Fibroblast of skin of scalp (primary cell): ENCODE measurements around the gene DMBT1. TPM values are rescaled to one million over a fixed set of nuclear protein-coding genes. Genes with fewer than 3 reads are reported as not detected.

Experiments
- DNase-seq: peaks from one replicate; pipeline ENCODE4 v3.0.0-alpha.2; 2013
- polyA plus RNA-seq, 2 experiments: library from polyadenylated mRNA; unstranded; fragments of 120-200 nt; gene quantifications; one replicate each; pipeline ENCODE4 v1.2.1, GENCODE V29; 2013; ENCODE audit not compliant: insufficient read length in 2 of 2

DMBT1 gene
- 0.02 TPM for polyA plus RNA-seq (2013, experiment 1 of 2; ENCODE audit: insufficient read length)
- not detected for polyA plus RNA-seq (2013, experiment 2 of 2; ENCODE audit: insufficient read length)

DNA sequence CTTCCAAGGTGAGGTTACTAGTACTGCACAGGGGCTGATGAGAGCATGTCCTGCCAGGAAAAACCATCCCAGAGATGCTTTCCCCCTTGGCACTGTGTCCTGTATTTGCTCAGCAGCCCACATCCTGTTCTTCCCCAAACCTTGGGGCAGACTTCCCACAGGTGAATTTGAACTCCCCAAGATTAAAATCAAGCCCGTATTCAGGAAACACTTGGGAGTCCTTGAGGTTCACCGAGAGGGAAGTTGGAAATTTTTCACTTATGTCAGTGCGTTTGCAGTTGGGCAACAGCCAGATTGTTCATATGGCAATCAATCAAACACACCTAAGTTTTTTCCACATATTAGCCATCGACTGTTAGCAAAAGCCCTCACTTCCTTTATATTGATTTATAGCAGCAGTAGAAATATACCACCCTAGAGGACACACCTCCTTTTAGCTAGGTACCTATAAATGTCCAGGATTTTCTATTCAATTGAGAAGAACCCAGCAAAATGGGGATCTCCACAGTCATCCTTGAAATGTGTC, at the start of gene DMBT1:
DMBT1 (plus strand) TSS at position 476 of the 526 bp plus-strand sequence; CDS start at position 493, 17 bp downstream.
- no peak for DNase-seq

DNA sequence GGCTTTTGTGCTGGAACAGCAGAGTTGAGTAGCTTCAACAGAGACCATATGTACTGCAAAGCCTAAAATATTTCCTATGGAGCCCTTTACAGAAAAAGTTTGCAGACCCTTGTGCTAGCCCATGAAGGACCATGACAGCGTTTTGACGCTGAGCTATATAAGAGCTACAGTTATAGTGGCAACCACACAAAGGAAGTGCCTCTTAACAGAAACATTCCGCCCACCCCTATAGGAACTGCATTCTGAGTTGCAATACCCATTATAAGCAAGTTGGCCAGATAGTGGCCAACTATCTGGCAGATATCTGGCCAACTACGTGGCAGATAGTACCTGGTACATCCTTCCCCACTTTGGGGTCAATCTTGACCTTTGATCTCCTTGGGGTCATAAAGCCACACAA, 47.5 kb upstream of the DMBT1 start:
- DNase-seq, result no peak

DNA sequence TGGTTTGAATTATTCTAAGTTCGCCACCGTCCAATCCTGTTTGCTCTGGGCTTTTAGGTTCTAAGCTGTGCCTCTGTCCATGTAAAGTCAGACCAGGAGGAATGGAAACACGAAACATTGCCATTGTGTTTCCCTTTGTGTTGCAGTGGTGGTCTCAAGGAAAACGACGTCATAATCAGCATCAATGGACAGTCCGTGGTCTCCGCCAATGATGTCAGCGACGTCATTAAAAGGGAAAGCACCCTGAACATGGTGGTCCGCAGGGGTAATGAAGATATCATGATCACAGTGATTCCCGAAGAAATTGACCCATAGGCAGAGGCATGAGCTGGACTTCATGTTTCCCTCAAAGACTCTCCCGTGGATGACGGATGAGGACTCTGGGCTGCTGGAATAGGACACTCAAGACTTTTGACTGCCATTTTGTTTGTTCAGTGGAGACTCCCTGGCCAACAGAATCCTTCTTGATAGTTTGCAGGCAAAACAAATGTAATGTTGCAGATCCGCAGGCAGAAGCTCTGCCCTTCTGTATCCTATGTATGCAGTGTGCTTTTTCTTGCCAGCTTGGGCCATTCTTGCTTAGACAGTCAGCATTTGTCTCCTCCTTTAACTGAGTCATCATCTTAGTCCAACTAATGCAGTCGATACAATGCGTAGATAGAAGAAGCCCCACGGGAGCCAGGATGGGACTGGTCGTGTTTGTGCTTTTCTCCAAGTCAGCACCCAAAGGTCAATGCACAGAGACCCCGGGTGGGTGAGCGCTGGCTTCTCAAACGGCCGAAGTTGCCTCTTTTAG, 46.3 kb upstream of the DMBT1 start:
- peak; percentile 30 for DNase-seq

GRCh38 chr10:122515022-122515424, 45.5 kb upstream of the DMBT1 start:
- no peak for DNase-seq

DNA sequence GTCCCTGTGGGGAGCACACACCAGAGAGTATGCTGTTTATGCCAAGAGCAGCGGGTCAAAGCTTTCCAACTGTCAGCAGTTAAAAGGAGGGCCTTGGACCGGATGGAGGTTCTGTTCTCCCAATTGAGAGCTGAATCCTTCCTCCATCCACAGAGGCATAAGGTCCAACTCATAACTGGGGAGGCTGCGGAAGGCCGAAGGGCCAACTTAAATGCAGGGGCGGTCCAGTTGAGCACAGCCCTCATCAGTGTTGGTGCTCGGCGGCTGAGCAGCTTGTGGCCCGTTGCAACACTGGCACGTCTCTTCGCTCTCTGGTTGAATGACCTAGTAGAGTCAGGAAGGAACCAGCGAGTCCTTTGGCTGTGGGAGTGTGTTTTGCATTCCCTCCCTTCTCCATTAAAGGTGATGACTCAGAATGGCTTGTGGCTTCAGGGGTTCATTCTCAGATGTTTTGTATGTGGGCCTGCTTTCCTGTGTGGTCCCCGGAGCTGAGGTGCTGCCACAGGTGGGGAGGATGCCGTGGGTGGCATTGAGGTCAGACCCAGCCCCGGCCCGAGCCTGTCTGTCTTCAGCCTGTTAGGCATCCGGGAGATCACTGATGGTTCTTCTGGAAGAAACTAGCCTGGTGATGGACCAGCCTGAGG, 44.8 kb upstream of the DMBT1 start:
- DNase-seq, result no peak

DNA sequence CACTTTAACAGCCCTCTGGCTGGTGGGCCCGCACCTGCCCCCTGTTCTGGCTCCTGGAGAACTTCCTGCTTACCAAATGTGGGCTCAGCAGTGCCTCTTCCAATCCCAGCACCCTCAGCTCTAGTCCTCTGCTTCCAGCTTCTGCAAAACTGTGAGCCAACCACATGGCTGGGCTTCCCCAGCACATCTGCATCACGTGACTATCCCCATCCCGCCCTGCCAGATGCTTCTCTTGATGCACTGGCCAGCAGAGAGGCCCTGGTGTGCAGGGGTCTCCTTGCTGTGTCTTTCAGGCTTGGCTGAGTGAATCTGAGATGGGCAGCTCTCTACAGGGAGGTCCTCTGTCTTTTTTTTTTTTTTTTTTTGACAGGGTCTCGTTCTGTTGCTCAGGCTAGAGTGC, 43.8 kb upstream of the DMBT1 start:
- DNase-seq, result no peak

GRCh38 chr10:122519144-122519543, 41.4 kb upstream of the DMBT1 start:
- no peak for DNase-seq

DNA sequence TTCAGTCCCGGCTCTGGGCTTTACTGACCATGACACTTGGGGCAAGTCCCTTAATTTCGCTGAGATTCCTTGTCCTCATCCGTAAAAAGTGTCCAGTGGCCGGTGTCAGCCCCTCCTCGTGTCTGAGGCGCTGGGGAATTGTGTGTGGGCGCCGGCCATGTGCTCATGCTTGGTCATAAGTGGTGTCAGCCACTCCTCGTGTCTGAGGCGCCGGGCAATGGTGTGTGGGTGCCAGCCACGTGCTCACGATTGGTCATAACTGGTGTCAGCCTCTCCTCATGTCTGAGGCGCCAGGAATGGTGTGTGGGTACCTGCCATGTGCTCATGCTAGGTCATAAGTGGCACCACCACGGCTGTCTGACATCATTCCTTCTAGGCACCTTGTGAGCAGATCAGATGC, 40.7 kb upstream of the DMBT1 start:
- no peak for DNase-seq

DNA sequence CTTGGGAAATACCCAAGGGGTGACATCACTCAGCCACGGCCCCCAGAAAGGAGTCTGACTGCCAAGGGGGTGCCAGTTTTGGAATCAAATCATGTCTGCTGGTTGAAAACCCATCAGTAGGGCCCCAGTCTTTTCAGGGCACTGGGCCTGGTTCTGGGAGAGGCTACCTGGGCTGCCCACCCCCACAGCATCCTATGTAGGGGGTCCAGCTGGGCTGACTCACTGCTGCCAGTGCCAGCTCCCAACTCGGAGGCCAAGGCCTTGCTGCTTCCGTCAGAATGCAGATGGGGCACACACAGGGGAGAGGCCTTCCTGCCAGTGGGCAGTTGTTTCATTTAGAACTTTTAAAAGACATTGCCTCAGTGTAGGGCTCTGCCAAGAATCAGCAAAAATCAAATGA, 39.5 kb upstream of the DMBT1 start:
- no peak for DNase-seq

- DNase-seq, result no peak
Measured at GRCh38 chr10:122524811-122525210, 35.7 kb upstream of the DMBT1 start.

DNA sequence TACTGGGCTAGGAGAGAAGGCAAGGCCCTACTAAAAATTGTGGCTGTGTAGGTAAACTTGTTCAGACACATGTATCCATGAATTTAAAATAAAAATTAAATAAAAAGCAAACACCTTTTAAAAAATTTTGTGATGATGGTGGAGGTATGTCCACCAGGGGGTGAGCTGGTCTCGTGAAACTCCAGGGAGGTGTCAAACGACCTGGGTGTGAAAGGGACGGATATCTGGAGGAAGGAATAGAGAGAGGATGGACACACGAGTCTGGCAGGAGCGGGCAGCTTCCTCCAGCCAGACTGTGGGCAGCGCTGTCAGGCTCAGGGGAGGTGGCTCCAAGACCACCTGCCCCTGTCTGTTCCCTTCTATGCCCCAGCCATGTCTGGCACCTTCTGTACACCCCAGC, 34.8 kb upstream of the DMBT1 start:
- no peak for DNase-seq

DNA sequence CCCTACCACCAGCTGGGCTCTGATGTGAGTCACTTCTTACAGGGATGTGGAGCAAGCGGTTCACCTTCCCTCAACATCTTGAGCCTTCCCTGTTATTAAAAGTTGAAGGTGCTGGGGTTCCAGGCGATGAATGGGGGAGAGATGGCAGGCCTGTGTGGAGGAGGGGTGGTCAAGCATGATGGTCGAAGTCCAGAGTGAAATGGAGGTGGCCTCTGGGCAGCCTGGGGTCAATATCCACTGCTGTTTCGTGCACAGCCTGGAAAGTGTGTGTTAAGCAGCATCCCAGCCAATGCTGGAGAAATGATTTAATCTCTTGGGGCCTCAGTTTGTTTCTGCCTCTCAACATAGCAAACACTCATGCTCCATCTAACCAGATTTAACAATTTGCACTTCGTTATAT, 33.7 kb upstream of the DMBT1 start:
- no peak for DNase-seq

DNA sequence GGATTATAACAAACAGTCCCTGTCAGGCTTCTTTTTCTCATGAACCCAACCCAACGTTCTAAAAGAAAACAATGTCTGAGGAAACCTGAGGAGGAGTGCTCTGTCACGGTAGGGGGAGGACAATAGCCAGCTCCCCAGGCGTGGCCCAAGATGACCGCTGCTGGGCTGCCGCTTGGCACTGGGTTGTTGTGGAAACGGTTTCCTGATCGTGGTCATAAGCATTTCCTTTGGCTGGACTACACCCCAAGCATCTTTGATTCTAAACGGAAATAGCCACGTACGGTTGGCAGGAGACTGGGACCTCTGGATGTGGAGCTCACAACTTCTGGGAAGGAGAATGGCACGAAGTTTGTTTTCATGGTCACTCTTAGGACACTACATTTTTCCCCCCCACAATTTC, 30.4 kb upstream of the DMBT1 start:
- DNase-seq, result no peak

DNA sequence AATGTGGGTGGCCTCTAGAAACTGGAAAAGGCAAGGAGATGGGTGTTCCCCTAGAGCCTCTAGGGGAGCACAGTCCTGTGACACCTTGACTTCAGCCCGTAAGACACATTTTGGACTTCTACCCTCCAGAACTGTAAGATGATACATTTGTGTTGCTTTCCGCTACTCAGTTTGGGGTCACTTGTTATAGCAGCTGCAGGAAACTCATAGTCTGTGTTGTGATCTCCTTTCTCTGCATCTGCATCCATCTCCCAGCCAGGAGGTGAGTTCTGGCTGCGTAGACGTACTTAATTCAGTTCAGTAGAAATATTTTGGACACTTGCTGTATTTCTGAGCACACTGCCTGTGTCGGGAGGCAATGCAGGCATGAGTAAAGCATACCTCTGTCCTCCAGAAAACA, 29.3 kb upstream of the DMBT1 start:
- DNase-seq, result no peak

- no peak for DNase-seq
Measured at GRCh38 chr10:122531939-122532338, 28.6 kb upstream of the DMBT1 start.

DNA sequence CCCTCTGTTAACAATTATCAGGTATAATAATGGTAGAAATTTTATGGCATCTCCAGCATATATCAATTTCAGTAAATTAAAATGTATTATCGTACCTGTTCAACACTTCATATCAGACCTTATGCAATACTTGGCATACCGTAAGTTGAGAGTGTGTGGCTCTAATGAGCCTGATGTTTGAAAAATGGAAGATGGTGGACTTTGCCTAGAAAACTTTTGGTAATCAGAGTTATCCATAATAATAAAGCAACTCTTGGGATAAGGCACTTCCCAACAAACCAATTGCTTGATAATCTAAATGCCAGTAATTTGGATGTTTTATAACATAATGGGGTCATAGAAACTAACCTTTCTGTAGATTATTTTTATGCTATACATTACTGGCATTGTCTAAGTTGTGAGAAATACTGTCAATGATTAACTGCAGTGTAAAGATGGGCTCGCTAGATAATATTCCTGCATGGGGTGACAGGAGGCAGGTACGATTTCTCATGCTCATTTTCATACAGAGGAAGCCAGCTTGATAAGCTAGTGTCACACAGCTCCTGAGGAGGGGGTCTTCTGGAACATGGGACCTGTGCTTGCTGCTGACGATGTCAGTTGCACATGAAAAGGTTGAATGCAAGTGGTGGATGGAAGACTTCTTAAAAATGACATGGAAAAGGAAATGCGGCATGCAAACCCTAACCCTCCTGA, 27.8 kb upstream of the DMBT1 start:
- no peak for DNase-seq

GRCh38 chr10:122537545-122537944, 23.0 kb upstream of the DMBT1 start:
- no peak for DNase-seq

DNA sequence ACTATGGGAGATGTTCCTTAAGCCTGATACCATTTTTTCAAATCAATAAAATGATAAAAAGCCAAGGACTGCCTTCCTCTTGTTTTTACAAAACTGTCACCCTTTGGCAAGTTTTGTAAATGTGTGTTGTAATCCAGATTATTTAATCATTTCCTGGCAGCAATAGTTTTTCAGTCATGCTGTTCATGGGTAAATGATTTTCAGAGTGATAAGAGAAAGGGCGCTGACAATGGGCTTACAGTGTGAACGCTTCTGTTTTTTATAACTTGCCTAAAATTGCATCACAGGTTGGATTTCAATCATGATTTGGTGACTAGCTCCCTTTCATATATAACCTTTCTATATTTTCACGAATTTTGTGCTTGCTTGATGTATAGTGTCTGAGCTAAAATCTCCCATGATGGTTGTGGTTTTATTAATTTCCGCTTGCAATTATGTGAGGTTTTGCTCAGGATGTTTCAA, 19.0 kb upstream of the DMBT1 start:
- DNase-seq, result no peak

GRCh38 chr10:122543676-122544445, 16.7 kb upstream of the DMBT1 start:
- no peak for DNase-seq

GRCh38 chr10:122544493-122544892, 16.1 kb upstream of the DMBT1 start:
- no peak for DNase-seq

- no peak for DNase-seq
Measured at GRCh38 chr10:122546242-122546641, 14.3 kb upstream of the DMBT1 start.

DNA sequence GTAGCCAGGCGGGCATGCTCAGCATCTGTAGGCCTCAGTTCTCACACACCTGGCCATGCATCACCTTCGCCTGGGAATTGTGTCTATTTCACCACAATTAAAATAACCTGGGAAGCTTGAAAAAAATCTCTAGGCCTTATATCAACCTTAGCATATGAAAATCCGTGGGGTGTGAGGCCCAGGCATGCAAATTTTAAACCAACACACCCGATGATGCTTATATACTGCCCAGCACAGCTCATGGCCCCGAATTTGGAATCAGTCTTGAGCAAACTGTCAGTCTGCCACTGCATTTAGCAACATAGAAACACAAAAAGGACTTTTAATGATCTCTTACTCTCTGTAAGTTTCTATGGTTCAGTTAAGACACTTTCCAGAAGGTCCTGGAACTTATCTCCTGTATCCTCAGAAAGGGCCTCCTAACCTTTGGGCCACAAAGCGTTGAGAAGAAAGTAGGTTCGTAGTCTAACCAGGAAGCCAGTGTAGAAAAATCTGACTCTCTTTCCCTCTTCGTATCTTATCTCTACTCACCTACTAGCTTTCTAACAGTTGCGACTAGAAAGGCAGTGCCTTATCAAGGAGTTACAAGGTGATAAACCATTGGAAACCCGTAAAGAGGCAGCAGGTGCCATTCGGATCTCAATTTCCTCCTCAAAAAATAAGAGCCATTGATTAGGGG, 12.0 kb upstream of the DMBT1 start:
- no peak for DNase-seq
